GM19372 (cell line): Measurements from ENCODE around the gene THADA.
"Not testable (repeated sequence)": the region's sequence is repeated elsewhere in the genome, so short reads cannot be mapped to it uniquely, and the experiment has no call there.

Source experiments
- ATAC-seq: cut with Tn5 transposase; IDR thresholded peaks from one replicate; pipeline ENCODE4 v1.9.1; 2021; ENCODE audit warnings: mild to moderate bottlenecking, low read depth, moderate library complexity; ENCODE audit not compliant: unreplicated experiment

The THADA gene

GRCh38 chr2:43418680-43419079 lies 177.2 kb downstream of the THADA start:
- ATAC-seq, result no peak

GRCh38 chr2:43417300-43417699 lies 178.5 kb downstream of the THADA start:
- no peak for ATAC-seq

DNA sequence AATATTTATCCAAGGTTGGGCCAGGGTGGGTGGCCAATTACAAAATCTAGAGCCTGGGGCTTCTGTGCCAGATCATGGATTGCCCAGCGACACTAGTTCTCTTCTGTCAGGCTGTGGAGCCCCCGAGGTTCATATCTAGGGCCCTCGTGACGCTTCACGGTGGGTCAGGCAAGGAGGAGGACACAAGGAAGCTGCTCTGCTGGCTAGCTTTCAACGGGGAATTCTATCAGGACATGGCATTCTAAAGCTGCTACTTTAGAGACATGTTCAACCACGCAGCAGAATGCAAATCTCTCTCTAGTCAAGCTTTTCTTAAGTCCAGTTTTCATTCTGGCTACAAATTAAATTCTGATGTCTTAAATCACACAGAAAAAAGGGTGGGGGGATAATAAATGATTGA lies 180.2 kb downstream of the THADA start:
- no peak for ATAC-seq

DNA sequence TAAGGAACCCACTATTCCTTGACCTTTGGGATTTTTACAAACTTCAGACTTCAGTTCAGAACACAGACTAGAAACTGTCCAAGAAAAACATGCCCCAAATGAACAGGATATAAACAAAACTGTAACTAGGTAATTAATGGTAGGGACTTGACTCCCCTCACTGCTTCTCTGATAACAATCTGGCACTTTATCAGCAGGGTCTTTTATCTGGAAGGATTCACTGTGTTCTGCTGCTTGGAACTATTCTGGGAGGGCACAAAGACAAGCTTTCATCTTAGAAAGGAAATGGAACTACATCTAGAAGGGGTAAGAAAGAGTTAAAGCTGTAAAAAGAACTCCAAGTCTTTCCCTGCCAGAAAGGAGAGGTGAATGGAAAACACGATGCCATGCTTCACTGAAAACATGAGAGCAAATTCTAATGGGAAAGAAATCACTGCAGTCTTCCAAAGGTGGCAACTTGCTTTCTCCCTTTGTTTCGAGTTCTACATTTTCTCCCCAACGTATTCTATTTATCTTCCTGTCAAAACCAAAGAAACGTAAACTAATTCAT lies 181.2 kb downstream of the THADA start:
- no peak for ATAC-seq

GRCh38 chr2:43414033-43414432 lies 181.8 kb downstream of the THADA start:
- no peak for ATAC-seq

GRCh38 chr2:43412114-43412753 lies 183.6 kb downstream of the THADA start:
- ATAC-seq, result no peak

DNA sequence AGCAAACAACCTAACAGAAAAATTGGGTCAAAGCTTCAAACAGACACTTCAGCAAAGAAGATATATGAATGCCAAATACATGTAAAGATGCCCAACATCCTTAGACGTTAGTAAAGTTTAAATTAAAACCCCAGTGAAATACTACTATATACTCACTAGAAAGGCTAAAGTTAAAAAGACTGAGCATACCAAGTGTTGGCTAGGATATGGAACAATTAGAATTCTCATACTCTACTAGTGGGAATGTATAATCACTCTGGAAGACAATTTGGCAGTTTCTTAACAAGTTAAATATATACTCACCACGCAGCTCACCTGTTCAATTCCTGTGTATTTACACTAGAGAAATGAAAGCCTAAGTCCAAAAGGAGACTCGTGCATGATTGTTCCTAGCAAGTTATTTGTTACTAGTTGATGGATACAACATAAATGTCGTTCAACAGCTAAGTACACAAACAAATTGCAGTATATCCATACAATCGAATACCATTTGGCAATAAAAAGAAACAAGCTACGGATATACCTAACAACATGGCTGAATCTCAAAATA lies 185.7 kb downstream of the THADA start:
- no peak for ATAC-seq

GRCh38 chr2:43408407-43409160 lies 187.3 kb downstream of the THADA start:
- peak; percentile 73 for ATAC-seq

DNA sequence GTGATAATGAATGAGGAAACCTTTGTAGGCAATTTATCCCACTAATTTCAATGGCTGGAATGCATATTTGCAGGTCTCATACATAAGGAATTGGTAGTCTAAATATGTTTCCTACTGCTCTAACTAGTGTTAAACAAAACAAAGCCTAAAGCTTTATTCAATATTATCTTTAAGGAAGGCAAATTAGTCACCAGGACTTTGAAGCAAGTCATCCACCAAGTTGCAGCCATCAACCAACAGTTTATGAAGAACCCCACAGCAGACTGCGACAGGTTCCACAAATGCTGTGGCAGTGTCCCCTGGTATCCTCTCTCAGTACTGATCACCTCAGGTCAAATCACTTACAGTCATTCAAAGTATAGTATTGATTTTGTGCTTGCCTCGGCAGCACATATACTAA lies 187.9 kb downstream of the THADA start:
- peak; percentile 42 for ATAC-seq

DNA sequence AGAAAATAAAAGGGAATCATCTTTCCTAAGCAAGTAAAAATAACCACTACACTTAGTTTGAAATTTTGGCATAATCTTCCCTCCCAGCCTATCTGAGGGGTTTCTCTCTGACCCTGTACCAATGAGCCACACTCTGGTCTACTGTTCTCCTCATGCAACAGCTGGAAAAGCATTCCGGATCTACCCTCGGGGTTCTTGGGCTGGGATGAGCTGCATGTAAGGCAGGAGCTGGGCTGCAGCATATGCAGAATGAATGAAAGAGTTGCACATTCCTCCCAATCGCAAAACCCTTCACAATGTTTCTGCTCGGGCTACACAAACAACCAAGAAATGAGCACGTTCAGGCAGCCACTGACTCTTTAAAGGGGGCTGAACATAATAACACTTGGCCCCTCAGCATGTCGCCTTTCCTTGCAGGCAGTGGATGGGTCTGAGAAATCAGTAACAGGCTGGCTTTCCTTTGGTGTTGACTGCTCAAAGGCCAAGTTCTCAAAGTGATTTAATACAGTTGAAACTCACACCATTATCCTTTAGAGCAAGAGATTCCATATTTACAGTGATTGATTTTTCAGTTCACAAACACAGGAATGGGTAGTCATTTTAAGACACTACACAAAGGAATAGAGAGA lies 189.1 kb downstream of the THADA start:
- ATAC-seq, result no peak

DNA sequence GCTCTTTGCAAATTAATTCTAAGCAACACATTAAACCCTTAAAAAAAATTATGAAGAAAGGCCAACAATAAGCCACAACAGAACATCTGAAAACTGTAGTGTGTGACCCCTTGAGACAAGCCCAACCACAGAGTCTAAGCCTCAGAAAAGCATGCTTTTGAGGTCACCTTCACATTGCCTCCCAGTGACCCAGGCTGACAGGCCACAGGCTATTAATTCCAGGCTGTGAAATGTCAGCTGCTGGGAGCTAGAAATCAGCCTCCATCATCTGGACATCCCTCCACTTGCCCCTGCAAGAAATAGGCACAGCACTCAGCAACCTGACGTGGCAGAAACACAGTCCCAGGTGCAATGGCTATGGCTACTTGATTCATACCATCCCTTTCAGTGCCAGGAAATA lies 190.0 kb downstream of the THADA start:
- ATAC-seq, result no peak

GRCh38 chr2:43402452-43402937 lies 193.3 kb downstream of the THADA start:
- peak; percentile 72 for ATAC-seq

DNA sequence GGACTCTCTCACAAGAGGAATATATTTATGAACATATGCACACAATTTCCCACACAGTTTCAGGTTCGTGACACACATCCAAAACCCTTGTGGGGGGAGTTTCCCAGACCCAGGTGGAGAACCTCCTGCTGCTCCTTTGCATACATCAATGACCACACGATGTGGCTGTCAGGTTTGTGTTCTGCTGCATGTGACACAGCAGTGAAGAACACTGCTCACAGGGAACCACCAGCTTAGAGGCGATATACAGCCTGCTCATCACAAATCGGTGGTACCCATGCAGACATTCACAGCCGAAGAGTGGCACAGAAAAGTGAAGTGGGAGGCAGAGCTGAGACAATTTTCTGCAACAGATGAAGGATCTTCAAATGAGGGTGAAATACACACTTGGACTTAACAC lies 193.8 kb downstream of the THADA start:
- peak; percentile 66 for ATAC-seq

- no peak for ATAC-seq
These were observed 195.3 kb downstream of the THADA start for GRCh38 chr2:43400508-43400907.

GRCh38 chr2:43399515-43400264 lies 196.1 kb downstream of the THADA start:
- no peak for ATAC-seq

DNA sequence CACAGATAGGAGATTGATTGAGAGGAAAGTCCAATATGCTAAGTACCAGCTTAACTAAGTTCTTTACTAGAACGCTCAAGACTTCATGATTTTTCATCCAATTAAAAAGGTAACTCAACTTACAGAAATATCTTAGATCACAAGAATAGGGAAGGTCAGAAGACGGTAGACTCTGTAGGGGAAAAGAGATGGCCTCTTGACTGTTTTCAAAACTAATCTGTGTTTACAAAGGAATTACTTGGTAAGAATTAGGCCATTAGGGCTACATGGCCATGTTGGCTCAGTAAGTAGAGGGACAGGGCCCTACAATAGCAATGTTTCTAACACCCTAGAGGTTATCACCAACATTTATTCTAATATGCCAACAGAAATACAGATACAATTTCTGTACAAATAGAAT lies 196.7 kb downstream of the THADA start:
- no peak for ATAC-seq

GRCh38 chr2:43397821-43398220 lies 198.0 kb downstream of the THADA start:
- ATAC-seq, result no peak

DNA sequence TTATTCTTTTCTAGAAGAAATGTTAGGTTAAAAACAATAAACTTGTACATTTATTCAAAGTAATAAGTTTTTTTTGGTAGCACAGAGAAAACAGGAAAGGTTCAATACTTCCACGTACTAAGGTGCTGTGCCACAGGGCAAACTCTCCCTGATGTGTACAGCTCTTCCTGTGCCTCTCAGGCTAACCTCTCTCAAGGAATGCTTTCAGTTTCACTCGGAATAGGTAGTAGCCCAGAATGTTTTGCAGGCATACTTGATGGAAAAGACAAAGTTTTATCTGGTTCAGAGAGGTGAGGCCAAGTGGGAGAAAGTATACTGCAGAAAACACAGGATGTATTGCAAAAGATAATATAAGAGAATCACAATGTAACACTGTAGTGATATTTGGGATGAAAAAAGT lies 198.4 kb downstream of the THADA start:
- no peak for ATAC-seq

GRCh38 chr2:43396344-43396743 lies 199.5 kb downstream of the THADA start:
- ATAC-seq, result not testable (repeated sequence)

- ATAC-seq, result no peak
These were observed 201.9 kb downstream of the THADA start for GRCh38 chr2:43393918-43394317.
